Fibroblast of skin of left biceps (primary cell): ENCODE results near the gene EXT2.
A peak's percentile ranks its signal among the peaks of the same experiment; 100 is the strongest.

Experiments
- DNase-seq, 2 experiments: peaks; one replicate each; pipeline ENCODE4 v3.0.0-alpha.2; 2013; ENCODE audit warnings: low read depth in 2 of 2

EXT2 gene

GRCh38 chr11:44266056-44266780, 170.7 kb downstream of the EXT2 start:
- no peak for DNase-seq

DNA sequence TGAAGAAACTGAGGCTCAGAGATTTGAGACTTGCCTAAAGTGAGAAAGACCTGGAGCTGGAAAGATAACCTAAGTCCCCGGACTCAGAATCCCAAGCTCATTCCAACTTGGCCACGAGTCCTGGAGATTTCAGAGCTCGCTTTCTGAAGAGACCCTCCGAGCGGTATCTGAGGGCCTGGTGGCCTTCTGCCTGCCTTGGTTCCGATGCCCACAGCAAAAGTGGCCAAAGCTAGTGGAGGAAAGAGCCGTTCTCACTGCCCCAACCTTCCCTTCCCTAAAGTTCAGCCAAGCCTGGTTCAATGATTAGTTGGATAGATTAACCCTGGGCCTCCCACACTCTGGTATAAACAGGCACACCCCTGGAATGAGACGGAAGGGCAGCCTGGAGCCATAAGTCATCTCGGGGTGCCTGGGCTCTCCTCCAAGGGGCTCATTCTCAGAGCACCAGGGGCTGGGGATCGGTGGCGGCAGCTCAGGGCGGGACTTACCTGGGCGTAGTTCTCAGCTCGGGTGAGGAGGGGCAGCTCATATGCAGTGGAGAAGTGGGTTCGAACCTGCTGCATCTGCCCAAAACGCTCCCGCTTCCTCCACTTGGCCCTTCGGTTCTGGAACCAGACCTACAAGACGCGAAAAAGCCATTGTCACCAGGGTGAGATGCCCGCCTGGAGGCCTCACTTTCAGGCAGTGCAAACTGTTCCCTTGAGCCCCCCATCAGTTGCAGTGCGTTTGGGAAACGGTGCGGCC, 171.7 kb downstream of the EXT2 start:
- DNase-seq, result no peak

GRCh38 chr11:44267750-44268613, 172.5 kb downstream of the EXT2 start:
- DNase-seq, result no peak

GRCh38 chr11:44268614-44269080, 173.2 kb downstream of the EXT2 start:
- no peak for DNase-seq

DNA sequence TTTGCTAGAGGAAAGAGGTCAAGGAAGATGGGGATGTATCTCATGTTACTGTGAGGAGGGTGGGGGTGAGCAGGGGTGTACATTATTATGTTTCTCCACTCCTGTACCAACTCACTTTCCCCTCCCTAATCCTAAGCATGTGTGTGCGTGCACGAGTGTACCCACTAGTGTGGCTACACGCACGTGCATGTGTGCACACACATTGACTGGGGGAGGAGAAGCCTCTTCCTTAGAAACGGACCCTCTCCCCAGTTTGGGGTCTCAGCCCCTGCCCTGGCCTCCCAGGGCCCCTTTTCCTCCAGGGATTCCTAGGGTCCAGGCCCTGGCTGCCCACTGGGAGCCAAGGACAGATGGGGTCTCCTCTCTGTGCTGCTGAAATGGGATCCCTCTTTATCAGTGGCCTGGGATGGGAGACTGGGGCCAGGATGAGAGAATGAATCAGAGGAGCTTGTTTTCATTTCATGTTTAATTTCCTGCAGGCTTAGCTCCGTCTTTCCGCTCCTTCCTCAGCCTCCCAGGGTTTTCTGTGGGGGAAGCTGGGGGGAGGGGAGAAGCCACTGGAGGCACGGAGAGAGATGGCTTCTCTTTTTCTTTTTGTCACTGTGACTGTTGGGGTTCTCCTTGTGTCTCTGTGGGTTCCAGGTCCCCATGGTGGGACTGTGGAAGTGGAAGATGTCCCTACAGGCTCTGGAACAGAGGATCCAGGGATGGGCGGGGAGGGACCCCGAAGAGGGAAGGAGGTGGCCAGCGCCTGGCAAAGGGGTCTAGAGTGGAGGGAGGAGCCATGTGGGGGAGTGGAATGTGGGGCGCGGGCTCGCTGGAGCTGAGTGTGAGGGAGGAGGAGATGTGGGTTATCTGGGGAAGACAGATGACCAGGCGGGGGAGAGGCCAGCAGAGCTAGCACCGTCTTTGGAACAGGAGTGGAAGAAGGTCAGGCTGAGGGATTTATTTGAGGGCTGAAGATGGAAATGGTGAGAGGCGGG, 174.2 kb downstream of the EXT2 start:
- peak; percentile 38 to 40 for DNase-seq

- peak; percentile 25 to 28 for DNase-seq
Measured at GRCh38 chr11:44270403-44271273, 175.2 kb downstream of the EXT2 start.

- no peak for DNase-seq
Measured at GRCh38 chr11:44271286-44271685, 175.8 kb downstream of the EXT2 start.

DNA sequence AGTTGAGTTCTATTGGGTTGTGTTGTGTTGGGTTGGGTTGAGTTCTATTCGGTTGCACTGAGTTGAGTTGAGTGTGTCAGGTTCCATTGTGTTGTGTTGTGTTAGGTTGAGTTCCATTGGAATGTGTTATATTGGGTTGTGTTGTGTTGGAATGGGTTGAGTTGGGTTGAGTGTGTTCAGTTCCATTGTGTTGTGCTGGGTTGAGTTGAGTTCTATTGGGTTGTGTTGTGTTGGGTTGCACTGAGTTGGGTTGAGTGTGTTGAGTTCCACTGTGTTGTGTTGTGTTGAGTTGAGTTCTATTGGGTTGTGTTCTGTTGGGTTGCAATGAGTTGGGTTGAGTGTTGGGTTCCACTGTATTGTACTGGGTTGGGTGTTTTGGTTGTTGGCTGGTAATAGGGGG, 178.9 kb downstream of the EXT2 start:
- DNase-seq, result no peak

GRCh38 chr11:44275241-44275640, 179.8 kb downstream of the EXT2 start:
- no peak for DNase-seq

GRCh38 chr11:44275961-44276550, 180.6 kb downstream of the EXT2 start:
- DNase-seq, result no peak

DNA sequence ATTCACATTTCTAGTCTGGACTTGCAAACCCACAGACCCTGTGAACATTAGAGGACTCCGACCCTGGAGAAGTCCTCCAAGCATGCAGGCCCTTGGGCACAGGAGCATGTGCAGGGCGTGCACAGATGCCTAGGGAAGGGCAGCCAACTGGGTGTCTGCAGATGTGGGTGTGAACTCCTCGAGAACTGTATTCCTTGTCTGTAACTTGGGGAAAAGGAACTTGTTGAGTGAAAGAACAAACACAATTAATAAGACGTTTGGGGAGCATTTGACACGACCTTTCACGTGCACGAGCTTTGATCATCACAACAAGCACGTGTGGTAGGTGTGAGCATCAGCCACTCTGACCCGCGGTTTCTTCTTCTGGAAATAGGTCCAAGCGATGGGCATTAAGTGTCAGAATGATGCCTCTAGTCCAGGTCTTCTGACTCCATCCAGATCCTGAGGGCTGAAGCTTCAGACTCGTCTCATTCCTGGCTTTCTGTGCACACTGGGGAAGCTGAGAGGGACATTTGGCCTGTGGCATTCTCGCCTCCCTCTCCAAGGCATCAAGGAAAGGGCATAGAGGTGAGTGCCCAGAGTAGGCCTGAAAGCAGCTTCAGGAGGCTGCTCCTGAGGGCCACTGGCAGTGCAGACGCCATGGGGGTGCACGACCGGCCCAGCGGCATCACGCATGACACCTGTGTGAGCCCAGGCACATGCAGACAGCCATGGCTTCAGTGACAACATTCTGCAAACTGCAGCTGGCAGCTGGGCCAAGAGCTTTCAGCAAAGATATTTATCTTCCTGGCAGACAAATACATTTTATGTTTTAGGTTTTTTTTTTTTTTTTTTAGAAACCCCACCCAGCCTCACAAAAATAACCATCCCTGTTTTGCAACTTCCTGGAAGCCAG, 182.0 kb downstream of the EXT2 start:
- DNase-seq, result no peak

GRCh38 chr11:44279483-44279882, 184.0 kb downstream of the EXT2 start:
- no peak for DNase-seq

- no peak for DNase-seq
Measured at GRCh38 chr11:44280257-44280656, 184.8 kb downstream of the EXT2 start.

- DNase-seq, result no peak
Measured at GRCh38 chr11:44281151-44281550, 185.7 kb downstream of the EXT2 start.

GRCh38 chr11:44282620-44283019, 187.1 kb downstream of the EXT2 start:
- DNase-seq, result no peak

DNA sequence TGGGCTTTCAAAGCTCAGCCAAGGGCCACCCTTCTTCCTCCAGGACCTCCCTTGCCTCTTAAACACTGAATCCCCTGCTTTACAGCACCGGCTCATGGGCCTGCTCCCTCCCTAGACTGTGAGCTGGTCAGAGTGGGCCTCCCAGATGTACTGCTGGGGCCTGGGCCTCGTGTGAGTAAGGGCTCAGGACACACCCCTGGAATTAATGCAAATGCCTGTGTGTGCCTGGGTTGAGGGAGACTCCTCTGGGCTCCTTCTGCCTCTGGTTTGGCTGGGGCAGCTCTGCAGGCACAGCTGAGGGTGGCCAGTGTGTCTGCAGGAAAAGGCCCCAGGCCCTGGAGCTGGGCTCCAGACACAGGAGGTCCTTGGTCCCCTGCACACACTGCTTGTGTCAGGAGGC, 190.3 kb downstream of the EXT2 start:
- no peak for DNase-seq

GRCh38 chr11:44286268-44286880, 190.9 kb downstream of the EXT2 start:
- no peak for DNase-seq

DNA sequence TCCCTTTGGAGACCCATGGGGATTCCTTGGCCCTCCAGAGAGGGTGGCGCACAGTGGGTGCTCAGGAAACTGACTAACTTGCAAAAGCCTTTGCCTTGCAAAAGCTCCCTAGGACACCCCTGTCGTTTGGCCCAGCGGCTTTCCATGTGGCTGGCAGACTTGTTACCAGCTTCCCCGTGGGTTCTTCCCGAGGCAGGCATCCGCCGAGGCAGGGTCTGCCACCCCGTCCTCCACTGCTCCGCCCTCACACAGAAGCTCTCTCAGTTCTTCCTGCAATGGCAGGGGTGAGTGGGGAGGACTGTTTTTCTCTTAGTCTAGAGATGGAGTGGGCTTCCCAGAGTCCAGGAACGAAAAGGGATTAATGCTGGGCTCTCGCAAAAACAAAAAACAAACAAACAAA, 191.4 kb downstream of the EXT2 start:
- DNase-seq, result no peak
